Liver (tissue), 9 donors: ENCODE measurements around the gene SIK3. TPM values are rescaled to one million over a fixed set of nuclear protein-coding genes. Genes with fewer than 3 reads are reported as not detected.

ENCODE experiments used
- DNase-seq: peaks from one replicate; pipeline ENCODE4 v3.0.0-alpha.2; 2017; ENCODE audit warnings: low spot score
- H3K27ac ChIP-seq, 2 donors: one replicate each; pipeline ENCODE4 v1.7.0; 2013; ENCODE audit warnings: inconsistent platforms in 2 of 2, low read length in 2 of 2, control low read depth in 1 of 2, low read depth in 1 of 2, mild to moderate bottlenecking in 1 of 2
- H3K27me3 ChIP-seq, 4 donors: one replicate each; pipeline versions ENCODE4 v1.6.1 to v1.7.0; 2013; ENCODE audit warnings: low read length in 3 of 4, inconsistent platforms in 1 of 4, mild to moderate bottlenecking in 1 of 4, moderate library complexity in 1 of 4; ENCODE audit not compliant: control insufficient read depth in 4 of 4, insufficient read depth in 4 of 4
- H3K36me3 ChIP-seq, 4 donors: one replicate each; pipeline versions ENCODE4 v1.6.1 to v1.7.0; 2013; ENCODE audit warnings: low read length in 3 of 4, mild to moderate bottlenecking in 3 of 4, low read depth in 1 of 4, moderate library complexity in 1 of 4; ENCODE audit not compliant: control insufficient read depth in 4 of 4, insufficient read depth in 3 of 4
- H3K4me1 ChIP-seq, 4 donors: one replicate each; pipeline versions ENCODE4 v1.6.1 to v1.7.0; 2013; ENCODE audit warnings: low read length in 3 of 4, mild to moderate bottlenecking in 3 of 4, moderate library complexity in 1 of 4; ENCODE audit not compliant: control insufficient read depth in 4 of 4, insufficient read depth in 4 of 4
- H3K4me3 ChIP-seq, 3 donors: one replicate each; pipeline versions ENCODE4 v1.6.1 to v1.7.0; 2013; ENCODE audit warnings: low read length in 3 of 3, control low read depth in 1 of 3, low read depth in 1 of 3, mild to moderate bottlenecking in 1 of 3
- H3K9ac ChIP-seq, 2 donors: one replicate each; pipeline ENCODE4 v1.7.0; 2013; ENCODE audit warnings: low read length in 2 of 2, mild to moderate bottlenecking in 2 of 2, moderate library complexity in 2 of 2, control low read depth in 1 of 2, low read depth in 1 of 2
- H3K9me3 ChIP-seq, 4 donors: one replicate each; pipeline versions ENCODE4 v1.6.1 to v1.7.0; 2013; ENCODE audit warnings: low read length in 3 of 4; ENCODE audit not compliant: control insufficient read depth in 4 of 4
- CTCF ChIP-seq: fragments of 150-350 bp; IDR thresholded peaks from 2 replicates; pipeline ENCODE4 v1.5.1; 2017; ENCODE audit warnings: improper control_type of control experiment, low read depth, low read length; ENCODE audit not compliant: missing input control
- EGR1 ChIP-seq, 2 donors: IDR thresholded peaks; 2 replicates each; pipeline ENCODE4 v1.6.1; 2016 to 2018; ENCODE audit warnings: antibody characterized with exemption in 2 of 2, low read depth in 2 of 2
- FOXA1 ChIP-seq: IDR thresholded peaks from 2 replicates; pipeline ENCODE4 v1.6.1; 2016; ENCODE audit warnings: antibody characterized with exemption
- FOXA2 ChIP-seq: IDR thresholded peaks from 2 replicates; pipeline ENCODE4 v1.6.1; 2016; ENCODE audit warnings: antibody characterized with exemption
- GABPA ChIP-seq, 2 donors: IDR thresholded peaks in 1 of 2; conservative IDR thresholded peaks in 1 of 2; 2 replicates each; pipeline ENCODE4 v1.6.1; 2016; ENCODE audit warnings: antibody characterized with exemption in 2 of 2, mild to moderate bottlenecking in 1 of 2, moderate library complexity in 1 of 2
- HNF4A ChIP-seq, 2 donors: conservative IDR thresholded peaks; 2 replicates each; pipeline ENCODE4 v1.6.1; 2016; ENCODE audit warnings: antibody characterized with exemption in 2 of 2, mild to moderate bottlenecking in 2 of 2
- HNF4G ChIP-seq: IDR thresholded peaks from 2 replicates; pipeline ENCODE4 v1.6.1; 2016; ENCODE audit warnings: antibody characterized with exemption
- JUND ChIP-seq, 2 donors: IDR thresholded peaks; 2 replicates each; pipeline ENCODE4 v1.6.1; 2016; ENCODE audit warnings: antibody characterized with exemption in 2 of 2
- NR2F2 ChIP-seq: IDR thresholded peaks from 2 replicates; pipeline ENCODE4 v1.6.1; 2016; ENCODE audit warnings: antibody characterized with exemption
- RAD21 ChIP-seq, 2 donors: IDR thresholded peaks; 2 replicates each; pipeline ENCODE4 v1.6.1; 2016; ENCODE audit warnings: antibody characterized with exemption in 2 of 2, mild to moderate bottlenecking in 2 of 2
- RXRA ChIP-seq, 2 donors: IDR thresholded peaks; 2 replicates each; pipeline ENCODE4 v1.6.1; 2017 to 2018; ENCODE audit warnings: antibody characterized with exemption in 2 of 2, mild to moderate bottlenecking in 1 of 2
- SP1 ChIP-seq: IDR thresholded peaks from 2 replicates; pipeline ENCODE4 v1.6.1; 2018; ENCODE audit warnings: antibody characterized with exemption, mild to moderate bottlenecking
- TAF1 ChIP-seq: conservative IDR thresholded peaks from 2 replicates; pipeline ENCODE4 v1.6.1; 2016; ENCODE audit warnings: antibody characterized with exemption, mild to moderate bottlenecking
- YY1 ChIP-seq: IDR thresholded peaks from 2 replicates; pipeline ENCODE4 v1.6.1; 2016; ENCODE audit warnings: antibody characterized with exemption, mild to moderate bottlenecking
- ZBTB33 ChIP-seq: IDR thresholded peaks from 2 replicates; pipeline ENCODE4 v1.6.1; 2016; ENCODE audit warnings: antibody characterized with exemption
- WGBS: extraction: QIAGEN DNeasy Blood & Tissue Kit; methylation state at CpG from one replicate; pipeline ENCODE4 v1.1.7; 2013; 5-methylcytosine and 5-hydroxymethylcytosine counted together
- polyA plus RNA-seq, 2 donors: library from polyadenylated mRNA; stranded (reverse) in 1 of 2; unstranded in 1 of 2; fragments of 200-250 nt in 1 of 2; fragments of >200 nt in 1 of 2; fragmentation: Nextera tagmentation in 1 of 2; extraction: Ambion mirVana in 1 of 2; gene quantifications; one replicate each; pipeline versions ENCODE4 v1.2.1 to v1.2.3, GENCODE V29; 2013 to 2015
- total RNA-seq, 2 donors: library from RNA; depleted of rRNA; stranded (reverse); fragments of >200 nt; gene quantifications; one replicate each; pipeline ENCODE4 v1.2.3, GENCODE V29; 2014
- TF ChIP-seq, protein P1 (sequence below): IDR thresholded peaks from 2 replicates; pipeline ENCODE4 v1.6.1; 2016; ENCODE audit warnings: antibody characterized with exemption
- TF ChIP-seq, protein P2 (sequence below): IDR thresholded peaks from 2 replicates; pipeline ENCODE4 v1.6.1; 2016; ENCODE audit warnings: antibody characterized with exemption
- TF ChIP-seq, protein P3 (sequence below): IDR thresholded peaks from 2 replicates; pipeline ENCODE4 v1.6.1; 2016; ENCODE audit warnings: antibody characterized with exemption, mild to moderate bottlenecking
- donor health status: healthy.
- donor health status: healthy.
- donor health status: healthy.
- donor health status: healthy.
- donor health status: healthy.

Gene SIK3
- total and polyA plus RNA-seq, 4 donors = 6.9 to 52.4 (median 14.4) TPM

DNA sequence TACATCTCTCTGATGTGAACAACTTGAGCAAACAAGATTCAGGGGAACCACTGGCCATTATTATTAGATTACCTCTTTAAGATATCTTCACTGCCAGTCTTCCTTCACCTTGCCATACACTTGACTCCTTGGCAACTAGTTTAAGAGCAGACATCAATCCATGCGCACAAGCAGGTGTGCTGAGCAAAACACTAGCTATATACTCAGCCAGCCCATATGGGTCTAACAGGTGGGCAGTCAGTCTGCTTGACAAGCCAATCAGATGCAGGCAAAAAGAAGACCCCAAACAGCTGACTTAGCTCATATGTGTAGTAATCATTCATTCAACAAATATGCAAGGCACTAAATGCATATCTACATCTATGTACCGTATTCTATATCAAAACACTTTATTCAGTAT is 101.2 kb downstream of the SIK3 start:
- Histone ChIP-seq H3K9ac (no peak overlapping the region), H3K27ac (no peak overlapping the region), H3K4me3 (no peak overlapping the region), H3K27me3 (no peaks in the 10 kb centered on the region), H3K4me1 (peaks cover 2 to 4% (median 3%) of the 10 kb centered on the region in 4 donors), H3K36me3 (no peaks in the 10 kb centered on the region), H3K9me3 (no peaks in the 10 kb centered on the region)
- TF ChIP-seq RXRA (IDR thresholded peaks at IDR 0.05) (no peak), FOXA1 (no peak), HNF4G (no peak), RAD21 (IDR thresholded peaks at IDR 0.05) (no peak), FOXA2 (no peak), SP1 (no peak), YY1 (no peak)
- TF ChIP-seq, protein P1, sequence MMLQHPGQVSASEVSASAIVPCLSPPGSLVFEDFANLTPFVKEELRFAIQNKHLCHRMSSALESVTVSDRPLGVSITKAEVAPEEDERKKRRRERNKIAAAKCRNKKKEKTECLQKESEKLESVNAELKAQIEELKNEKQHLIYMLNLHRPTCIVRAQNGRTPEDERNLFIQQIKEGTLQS = no peak
- 96% methylated on average over 2 of the region's 2 CpGs for WGBS
- no peak for DNase-seq

GRCh38 chr11:116994195-116994594 is 104.0 kb downstream of the SIK3 start:
- Histone ChIP-seq H3K9ac (no peak overlapping the region), H3K27me3 (no peaks in the 10 kb centered on the region), H3K4me1 (peaks cover 12 to 19% (median 16%) of the 10 kb centered on the region in 4 donors), H3K9me3 (no peaks in the 10 kb centered on the region), H3K36me3 (no peaks in the 10 kb centered on the region), H3K27ac (no peak overlapping the region), H3K4me3 (no peak overlapping the region)
- DNase-seq = no peak
- no peak for TF ChIP-seq RAD21 (IDR thresholded peaks at IDR 0.05)
- no peak for TF ChIP-seq HNF4G
- no peak for TF ChIP-seq EGR1 (IDR thresholded peaks at IDR 0.05; ENCODE audit: low read depth in 2 of 2)
- no peak for TF ChIP-seq ZBTB33
- no peak for TF ChIP-seq CTCF
- TF ChIP-seq FOXA2 = no peak
- TF ChIP-seq, protein P2, sequence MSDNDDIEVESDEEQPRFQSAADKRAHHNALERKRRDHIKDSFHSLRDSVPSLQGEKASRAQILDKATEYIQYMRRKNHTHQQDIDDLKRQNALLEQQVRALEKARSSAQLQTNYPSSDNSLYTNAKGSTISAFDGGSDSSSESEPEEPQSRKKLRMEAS = no peak
- TF ChIP-seq, protein P3, sequence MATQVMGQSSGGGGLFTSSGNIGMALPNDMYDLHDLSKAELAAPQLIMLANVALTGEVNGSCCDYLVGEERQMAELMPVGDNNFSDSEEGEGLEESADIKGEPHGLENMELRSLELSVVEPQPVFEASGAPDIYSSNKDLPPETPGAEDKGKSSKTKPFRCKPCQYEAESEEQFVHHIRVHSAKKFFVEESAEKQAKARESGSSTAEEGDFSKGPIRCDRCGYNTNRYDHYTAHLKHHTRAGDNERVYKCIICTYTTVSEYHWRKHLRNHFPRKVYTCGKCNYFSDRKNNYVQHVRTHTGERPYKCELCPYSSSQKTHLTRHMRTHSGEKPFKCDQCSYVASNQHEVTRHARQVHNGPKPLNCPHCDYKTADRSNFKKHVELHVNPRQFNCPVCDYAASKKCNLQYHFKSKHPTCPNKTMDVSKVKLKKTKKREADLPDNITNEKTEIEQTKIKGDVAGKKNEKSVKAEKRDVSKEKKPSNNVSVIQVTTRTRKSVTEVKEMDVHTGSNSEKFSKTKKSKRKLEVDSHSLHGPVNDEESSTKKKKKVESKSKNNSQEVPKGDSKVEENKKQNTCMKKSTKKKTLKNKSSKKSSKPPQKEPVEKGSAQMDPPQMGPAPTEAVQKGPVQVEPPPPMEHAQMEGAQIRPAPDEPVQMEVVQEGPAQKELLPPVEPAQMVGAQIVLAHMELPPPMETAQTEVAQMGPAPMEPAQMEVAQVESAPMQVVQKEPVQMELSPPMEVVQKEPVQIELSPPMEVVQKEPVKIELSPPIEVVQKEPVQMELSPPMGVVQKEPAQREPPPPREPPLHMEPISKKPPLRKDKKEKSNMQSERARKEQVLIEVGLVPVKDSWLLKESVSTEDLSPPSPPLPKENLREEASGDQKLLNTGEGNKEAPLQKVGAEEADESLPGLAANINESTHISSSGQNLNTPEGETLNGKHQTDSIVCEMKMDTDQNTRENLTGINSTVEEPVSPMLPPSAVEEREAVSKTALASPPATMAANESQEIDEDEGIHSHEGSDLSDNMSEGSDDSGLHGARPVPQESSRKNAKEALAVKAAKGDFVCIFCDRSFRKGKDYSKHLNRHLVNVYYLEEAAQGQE = no peak
- TF ChIP-seq SP1 = no peak
- no peak for TF ChIP-seq TAF1
- TF ChIP-seq NR2F2 = no peak
- no peak for TF ChIP-seq JUND (IDR thresholded peaks at IDR 0.05)
- TF ChIP-seq GABPA (IDR thresholded peaks at IDR 0.05 in 1 of 2, conservative IDR thresholded peaks at IDR 0.05 in 1 of 2) = no peak
- TF ChIP-seq, protein P1 = no peak
- no peak for TF ChIP-seq HNF4A (conservative IDR thresholded peaks at IDR 0.05)
- TF ChIP-seq FOXA1 = no peak
- TF ChIP-seq YY1 = no peak
- no peak for TF ChIP-seq RXRA (IDR thresholded peaks at IDR 0.05)
- WGBS = 69% methylated on average over 3 of the region's 3 CpGs
